HepG2 (cell line): Measurements from ENCODE around the gene POU4F3. TPM values are rescaled to one million over a fixed set of nuclear protein-coding genes. Genes with fewer than 3 reads are reported as not detected.

ENCODE experiments used
- ATF6 ChIP-seq: sonication (generic); formaldehyde crosslinking; conservative IDR thresholded peaks from 2 replicates; pipeline ENCODE4 v1.4.0; 2020; ENCODE audit warnings: missing genetic modification reagents
- GLI4 ChIP-seq: sonication (generic); formaldehyde crosslinking; IDR thresholded peaks from 2 replicates; pipeline ENCODE4 v1.5.1; 2020; ENCODE audit warnings: missing genetic modification reagents, mild to moderate bottlenecking, moderate library complexity, borderline replicate concordance
- ISL2 ChIP-seq: sonication (generic); formaldehyde crosslinking; IDR thresholded peaks from 2 replicates; pipeline ENCODE4 v1.5.0; 2020; ENCODE audit warnings: missing genetic modification reagents
- MIER2 ChIP-seq: IDR thresholded peaks from 2 replicates; pipeline ENCODE4 v1.6.1; 2016; ENCODE audit warnings: missing biosample characterization, missing genetic modification reagents
- SATB2 ChIP-seq: sonication (generic); formaldehyde crosslinking; IDR thresholded peaks from 2 replicates; pipeline ENCODE4 v1.5.0; 2020; ENCODE audit warnings: missing genetic modification reagents
- SMAD3 ChIP-seq: sonication (generic); formaldehyde crosslinking; IDR thresholded peaks from 2 replicates; pipeline ENCODE4 v1.4.0; 2020; ENCODE audit warnings: missing genetic modification reagents
- TBX2 ChIP-seq: sonication (generic); formaldehyde crosslinking; IDR thresholded peaks from 2 replicates; pipeline ENCODE4 v1.5.0; 2020; ENCODE audit warnings: missing genetic modification reagents, mild to moderate bottlenecking, borderline replicate concordance
- TEF ChIP-seq: sonication (generic); formaldehyde crosslinking; IDR thresholded peaks from 2 replicates; pipeline ENCODE4 v1.5.0; 2020; ENCODE audit warnings: missing genetic modification reagents
- WIZ ChIP-seq: sonication (generic); formaldehyde crosslinking; IDR thresholded peaks from 2 replicates; pipeline ENCODE4 v1.5.1; 2020; ENCODE audit warnings: mild to moderate bottlenecking, missing genetic modification reagents
- ZNF20 ChIP-seq: sonication (generic); formaldehyde crosslinking; IDR thresholded peaks from 2 replicates; pipeline ENCODE4 v1.4.0; 2020; ENCODE audit warnings: mild to moderate bottlenecking, moderate library complexity, missing genetic modification reagents
- ZNF331 ChIP-seq: sonication (generic); formaldehyde crosslinking; IDR thresholded peaks from 2 replicates; pipeline ENCODE4 v1.4.0; 2020; ENCODE audit warnings: missing genetic modification reagents
- ZNF430 ChIP-seq: sonication (generic); formaldehyde crosslinking; IDR thresholded peaks from 2 replicates; pipeline ENCODE4 v1.9.0; 2021; ENCODE audit warnings: mild to moderate bottlenecking, missing genetic modification reagents
- ZNF569 ChIP-seq: sonication (generic); formaldehyde crosslinking; IDR thresholded peaks from 2 replicates; pipeline ENCODE4 v1.5.0; 2020; ENCODE audit warnings: mild to moderate bottlenecking, missing genetic modification reagents, moderate library complexity, borderline replicate concordance
- ZNF598 ChIP-seq: sonication (generic); formaldehyde crosslinking; IDR thresholded peaks from 2 replicates; pipeline ENCODE4 v1.5.1; 2020; ENCODE audit warnings: mild to moderate bottlenecking, missing genetic modification reagents, borderline replicate concordance
- ZNF660 ChIP-seq: sonication (generic); formaldehyde crosslinking; IDR thresholded peaks from 2 replicates; pipeline ENCODE4 v1.5.1; 2020; ENCODE audit warnings: mild to moderate bottlenecking, low read depth, missing genetic modification reagents, borderline replicate concordance
- ZNF691 ChIP-seq: sonication (generic); formaldehyde crosslinking; IDR thresholded peaks from 2 replicates; pipeline ENCODE4 v1.4.0; 2020; ENCODE audit warnings: missing genetic modification reagents, low read depth, mild to moderate bottlenecking, borderline replicate concordance
- ZNF772 ChIP-seq: sonication (generic); formaldehyde crosslinking; IDR thresholded peaks from 2 replicates; pipeline ENCODE4 v1.5.0; 2020; ENCODE audit warnings: mild to moderate bottlenecking, missing genetic modification reagents
- ZNF781 ChIP-seq: sonication (generic); formaldehyde crosslinking; IDR thresholded peaks from 2 replicates; pipeline ENCODE4 v1.5.1; 2020; ENCODE audit warnings: borderline replicate concordance, mild to moderate bottlenecking, missing genetic modification reagents; ENCODE audit errors: not compliant biosample characterization
- ZNF83 ChIP-seq: sonication (generic); formaldehyde crosslinking; IDR thresholded peaks from 2 replicates; pipeline ENCODE4 v1.4.0; 2020; ENCODE audit warnings: missing genetic modification reagents, mild to moderate bottlenecking, borderline replicate concordance
- ZSCAN22 ChIP-seq: sonication (generic); formaldehyde crosslinking; IDR thresholded peaks from 2 replicates; pipeline ENCODE4 v1.4.0; 2020; ENCODE audit warnings: mild to moderate bottlenecking, missing genetic modification reagents
- polyA plus RNA-seq, 8 experiments: library from polyadenylated mRNA; depleted of rRNA in 3 of 8; stranded (reverse) in 7 of 8; unstranded in 1 of 8; fragments of >200 nt; fragmentation: Illumina TruSeq in 4 of 8; extraction: Trizol in 4 of 8; gene quantifications; 2 replicates each; pipeline versions ENCODE4 v1.2.1 to v1.2.3, GENCODE V29; 2011 to 2016; ENCODE audit warnings: low read depth in 4 of 8, missing spikeins in 1 of 8, mixed read lengths in 1 of 8; ENCODE audit not compliant: insufficient read depth in 1 of 8
- total RNA-seq, 5 experiments: library from RNA; depleted of rRNA; stranded (reverse); fragments of >200 nt; fragmentation: Illumina TruSeq; extraction: Trizol; gene quantifications; 2 replicates each; pipeline ENCODE4 v1.2.3, GENCODE V29; 2016; ENCODE audit warnings: low read depth in 1 of 5
- TF ChIP-seq, protein P1 (sequence below): IDR thresholded peaks from 2 replicates; pipeline ENCODE4 v1.4.0; 2020; ENCODE audit warnings: mild to moderate bottlenecking, missing genetic modification reagents

POU4F3 gene
- total and polyA plus RNA-seq, 2 of the 13 experiments (the other 11 are each of a cell fraction or from before 2014, with no cell fraction given), result not detected

GRCh38 chr5:146340260-146341081 is 1.8 kb downstream of the POU4F3 start (continued):
- TF ChIP-seq, protein P1, sequence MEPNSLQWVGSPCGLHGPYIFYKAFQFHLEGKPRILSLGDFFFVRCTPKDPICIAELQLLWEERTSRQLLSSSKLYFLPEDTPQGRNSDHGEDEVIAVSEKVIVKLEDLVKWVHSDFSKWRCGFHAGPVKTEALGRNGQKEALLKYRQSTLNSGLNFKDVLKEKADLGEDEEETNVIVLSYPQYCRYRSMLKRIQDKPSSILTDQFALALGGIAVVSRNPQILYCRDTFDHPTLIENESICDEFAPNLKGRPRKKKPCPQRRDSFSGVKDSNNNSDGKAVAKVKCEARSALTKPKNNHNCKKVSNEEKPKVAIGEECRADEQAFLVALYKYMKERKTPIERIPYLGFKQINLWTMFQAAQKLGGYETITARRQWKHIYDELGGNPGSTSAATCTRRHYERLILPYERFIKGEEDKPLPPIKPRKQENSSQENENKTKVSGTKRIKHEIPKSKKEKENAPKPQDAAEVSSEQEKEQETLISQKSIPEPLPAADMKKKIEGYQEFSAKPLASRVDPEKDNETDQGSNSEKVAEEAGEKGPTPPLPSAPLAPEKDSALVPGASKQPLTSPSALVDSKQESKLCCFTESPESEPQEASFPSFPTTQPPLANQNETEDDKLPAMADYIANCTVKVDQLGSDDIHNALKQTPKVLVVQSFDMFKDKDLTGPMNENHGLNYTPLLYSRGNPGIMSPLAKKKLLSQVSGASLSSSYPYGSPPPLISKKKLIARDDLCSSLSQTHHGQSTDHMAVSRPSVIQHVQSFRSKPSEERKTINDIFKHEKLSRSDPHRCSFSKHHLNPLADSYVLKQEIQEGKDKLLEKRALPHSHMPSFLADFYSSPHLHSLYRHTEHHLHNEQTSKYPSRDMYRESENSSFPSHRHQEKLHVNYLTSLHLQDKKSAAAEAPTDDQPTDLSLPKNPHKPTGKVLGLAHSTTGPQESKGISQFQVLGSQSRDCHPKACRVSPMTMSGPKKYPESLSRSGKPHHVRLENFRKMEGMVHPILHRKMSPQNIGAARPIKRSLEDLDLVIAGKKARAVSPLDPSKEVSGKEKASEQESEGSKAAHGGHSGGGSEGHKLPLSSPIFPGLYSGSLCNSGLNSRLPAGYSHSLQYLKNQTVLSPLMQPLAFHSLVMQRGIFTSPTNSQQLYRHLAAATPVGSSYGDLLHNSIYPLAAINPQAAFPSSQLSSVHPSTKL (CRISPR knock-in tag), result peak; percentile 52; the same call in 1 of the 2 replicates
- TF ChIP-seq ZSCAN22 (CRISPR knock-in tag), result no peak
- TF ChIP-seq TBX2, result peak; percentile 47; the same call in 1 of the 2 replicates
- no peak for TF ChIP-seq ZNF569 (CRISPR knock-in tag)
- TF ChIP-seq ATF6 (CRISPR knock-in tag), result 0 out of 2 replicates have a peak, but pooled peaks have one; percentile 81
- peak; percentile 98 for TF ChIP-seq MIER2 (CRISPR knock-in tag)
- peak; percentile 37; the same call in 1 of the 2 replicates for TF ChIP-seq TEF (CRISPR knock-in tag)
- TF ChIP-seq GLI4 (CRISPR knock-in tag), result no peak
- TF ChIP-seq ZNF430, result peak; percentile 72; the same call in 1 of the 2 replicates
- 0 out of 2 replicates have a peak, but pooled peaks have one; percentile 39 for TF ChIP-seq ISL2
- no peak for TF ChIP-seq ZNF20 (CRISPR knock-in tag)
- TF ChIP-seq ZNF772 (CRISPR knock-in tag), result peak; percentile 45; the same call in 1 of the 2 replicates
- 0 out of 2 replicates have a peak, but pooled peaks have one; percentile 58 for TF ChIP-seq SATB2 (CRISPR knock-in tag)
- TF ChIP-seq ZNF83 (CRISPR knock-in tag), result no peak
- no peak for TF ChIP-seq ZNF660 (CRISPR knock-in tag)
- TF ChIP-seq SMAD3 (CRISPR knock-in tag), result peak; percentile 79; the same call in 1 of the 2 replicates
- TF ChIP-seq ZNF331 (CRISPR knock-in tag), result peak; percentile 74
- TF ChIP-seq ZNF691 (CRISPR knock-in tag), result no peak
- 0 out of 2 replicates have a peak, but pooled peaks have one; percentile 36 for TF ChIP-seq ZNF598 (CRISPR knock-in tag)
- TF ChIP-seq WIZ (CRISPR knock-in tag), result peak; percentile 95
- TF ChIP-seq ZNF781 (CRISPR knock-in tag), result peak; percentile 59
